HepG2 (cell line): ENCODE data around the gene TAF6L. TPM values are rescaled to one million over a fixed set of nuclear protein-coding genes. Genes with fewer than 3 reads are reported as not detected.

ENCODE experiments used
- CBX5 ChIP-seq: sonication (generic); formaldehyde crosslinking; IDR thresholded peaks from 2 replicates; pipeline ENCODE4 v1.4.0; 2020; ENCODE audit warnings: missing genetic modification reagents, borderline replicate concordance
- CHD4 ChIP-seq: fragments of 200-600 bp; sonication (generic); IDR thresholded peaks from 2 replicates; pipeline ENCODE4 v1.7.0; 2017; ENCODE audit warnings: mild to moderate bottlenecking, low read length, borderline replicate concordance
- JUN ChIP-seq: sonication (generic); formaldehyde crosslinking; IDR thresholded peaks from 2 replicates; pipeline ENCODE4 v1.4.0; 2020; ENCODE audit warnings: mild to moderate bottlenecking, missing genetic modification reagents
- NFATC3 ChIP-seq: sonication (generic); formaldehyde crosslinking; IDR thresholded peaks from 2 replicates; pipeline ENCODE4 v1.5.1; 2020; ENCODE audit warnings: mild to moderate bottlenecking, missing genetic modification reagents
- NFE2L2 ChIP-seq: fragments of 150-350 bp; IDR thresholded peaks from 2 replicates; pipeline ENCODE4 v1.6.1; 2014; ENCODE audit warnings: low read length
- PAF1 ChIP-seq: IDR thresholded peaks from 2 replicates; pipeline ENCODE4 v1.6.1; 2016; ENCODE audit warnings: missing genetic modification reagents, missing compliant biosample characterization
- POLR2AphosphoS2 ChIP-seq: IDR thresholded peaks from 2 replicates; pipeline ENCODE4 v1.6.1; 2011; ENCODE audit warnings: low read depth, low read length, improper control_type of control experiment
- ZKSCAN8 ChIP-seq: IDR thresholded peaks from 2 replicates; pipeline ENCODE4 v1.6.1; 2016; ENCODE audit warnings: borderline replicate concordance, missing genetic modification reagents, missing compliant biosample characterization
- ZMYM2 ChIP-seq: sonication (generic); formaldehyde crosslinking; IDR thresholded peaks from 2 replicates; pipeline ENCODE4 v1.8.0; 2022; ENCODE audit warnings: mild to moderate bottlenecking, missing genetic modification reagents
- ZNF20 ChIP-seq: sonication (generic); formaldehyde crosslinking; IDR thresholded peaks from 2 replicates; pipeline ENCODE4 v1.4.0; 2020; ENCODE audit warnings: mild to moderate bottlenecking, moderate library complexity, missing genetic modification reagents
- ZNF264 ChIP-seq: sonication (generic); formaldehyde crosslinking; IDR thresholded peaks from 2 replicates; pipeline ENCODE4 v1.4.0; 2020; ENCODE audit warnings: missing genetic modification reagents
- ZNF318 ChIP-seq: sonication (generic); formaldehyde crosslinking; IDR thresholded peaks from 2 replicates; pipeline ENCODE4 v1.4.0; 2020; ENCODE audit warnings: mild to moderate bottlenecking, missing genetic modification reagents
- ZNF331 ChIP-seq: sonication (generic); formaldehyde crosslinking; IDR thresholded peaks from 2 replicates; pipeline ENCODE4 v1.4.0; 2020; ENCODE audit warnings: missing genetic modification reagents
- ZNF414 ChIP-seq: sonication (generic); formaldehyde crosslinking; IDR thresholded peaks from 2 replicates; pipeline ENCODE4 v1.5.0; 2020; ENCODE audit warnings: missing genetic modification reagents
- ZNF512B ChIP-seq: sonication (generic); formaldehyde crosslinking; IDR thresholded peaks from 2 replicates; pipeline ENCODE4 v1.5.1; 2020; ENCODE audit warnings: missing genetic modification reagents, mild to moderate bottlenecking, borderline replicate concordance
- ZNF562 ChIP-seq: sonication (generic); formaldehyde crosslinking; IDR thresholded peaks from 2 replicates; pipeline ENCODE4 v1.8.0; 2022; ENCODE audit warnings: missing genetic modification reagents, borderline replicate concordance
- ZNF678 ChIP-seq: sonication (generic); formaldehyde crosslinking; IDR thresholded peaks from 2 replicates; pipeline ENCODE4 v1.4.0; 2020; ENCODE audit warnings: mild to moderate bottlenecking, missing genetic modification reagents
- ZSCAN29 ChIP-seq: sonication (generic); formaldehyde crosslinking; conservative IDR thresholded peaks from 2 replicates; pipeline ENCODE4 v1.4.0; 2020; ENCODE audit warnings: mild to moderate bottlenecking, missing genetic modification reagents
- polyA plus RNA-seq, 8 experiments: library from polyadenylated mRNA; depleted of rRNA in 3 of 8; stranded (reverse) in 7 of 8; unstranded in 1 of 8; fragments of >200 nt; fragmentation: Illumina TruSeq in 4 of 8; extraction: Trizol in 4 of 8; gene quantifications; 2 replicates each; pipeline versions ENCODE4 v1.2.1 to v1.2.3, GENCODE V29; 2011 to 2016; ENCODE audit warnings: low read depth in 4 of 8, missing spikeins in 1 of 8, mixed read lengths in 1 of 8; ENCODE audit not compliant: insufficient read depth in 1 of 8
- total RNA-seq, 5 experiments: library from RNA; depleted of rRNA; stranded (reverse); fragments of >200 nt; fragmentation: Illumina TruSeq; extraction: Trizol; gene quantifications; 2 replicates each; pipeline ENCODE4 v1.2.3, GENCODE V29; 2016; ENCODE audit warnings: low read depth in 1 of 5

TAF6L gene
- total and polyA plus RNA-seq, 2 of the 13 experiments (the other 11 are each of a cell fraction or from before 2014, with no cell fraction given): 12.6 to 19.4 TPM

GRCh38 chr11:62787005-62787759 is 16.0 kb downstream of the TAF6L start, which contains the start of gene TMEM179B (continued):
- peak; percentile 97 for TF ChIP-seq ZNF318 (CRISPR knock-in tag)
- TF ChIP-seq ZNF562 (CRISPR knock-in tag): no peak
- no peak for TF ChIP-seq NFE2L2
- TF ChIP-seq ZNF20 (CRISPR knock-in tag): no peak
- TF ChIP-seq CBX5 (CRISPR knock-in tag): peak; percentile 71; the same call in 1 of the 2 replicates
- peak; percentile 31 for TF ChIP-seq ZNF331 (CRISPR knock-in tag)
- 0 out of 2 replicates have a peak, but pooled peaks have one; percentile 25 for TF ChIP-seq JUN (CRISPR knock-in tag)
- TF ChIP-seq CHD4: no peak
- 0 out of 2 replicates have a peak, but pooled peaks have one; percentile 63 for TF ChIP-seq PAF1 (CRISPR knock-in tag)
- peak; percentile 91; the same call in 1 of the 2 replicates for TF ChIP-seq ZNF678
- TF ChIP-seq ZNF512B: 0 out of 2 replicates have a peak, but pooled peaks have one; percentile 79
- TF ChIP-seq ZNF414 (CRISPR knock-in tag): peak; percentile 97
- TF ChIP-seq ZMYM2: peak; percentile 78; the same call in 1 of the 2 replicates
- TF ChIP-seq ZNF264 (CRISPR knock-in tag): no peak; the same call in 1 of the 2 replicates
- TF ChIP-seq ZSCAN29: peak; percentile 72
- no peak for TF ChIP-seq NFATC3 (CRISPR knock-in tag)
- no peak for TF ChIP-seq POLR2AphosphoS2
- TF ChIP-seq ZKSCAN8 (CRISPR knock-in tag): peak; percentile 77; the same call in 1 of the 2 replicates
